ENCODE measurements around the gene MKRN2OS. TPM values are rescaled to one million over a fixed set of nuclear protein-coding genes. Genes with fewer than 3 reads are reported as not detected.

The MKRN2OS gene
- total and polyA plus RNA-seq, 2 donors (not counting 1 experiment from before 2014, with no cell fraction given): not detected

DNA sequence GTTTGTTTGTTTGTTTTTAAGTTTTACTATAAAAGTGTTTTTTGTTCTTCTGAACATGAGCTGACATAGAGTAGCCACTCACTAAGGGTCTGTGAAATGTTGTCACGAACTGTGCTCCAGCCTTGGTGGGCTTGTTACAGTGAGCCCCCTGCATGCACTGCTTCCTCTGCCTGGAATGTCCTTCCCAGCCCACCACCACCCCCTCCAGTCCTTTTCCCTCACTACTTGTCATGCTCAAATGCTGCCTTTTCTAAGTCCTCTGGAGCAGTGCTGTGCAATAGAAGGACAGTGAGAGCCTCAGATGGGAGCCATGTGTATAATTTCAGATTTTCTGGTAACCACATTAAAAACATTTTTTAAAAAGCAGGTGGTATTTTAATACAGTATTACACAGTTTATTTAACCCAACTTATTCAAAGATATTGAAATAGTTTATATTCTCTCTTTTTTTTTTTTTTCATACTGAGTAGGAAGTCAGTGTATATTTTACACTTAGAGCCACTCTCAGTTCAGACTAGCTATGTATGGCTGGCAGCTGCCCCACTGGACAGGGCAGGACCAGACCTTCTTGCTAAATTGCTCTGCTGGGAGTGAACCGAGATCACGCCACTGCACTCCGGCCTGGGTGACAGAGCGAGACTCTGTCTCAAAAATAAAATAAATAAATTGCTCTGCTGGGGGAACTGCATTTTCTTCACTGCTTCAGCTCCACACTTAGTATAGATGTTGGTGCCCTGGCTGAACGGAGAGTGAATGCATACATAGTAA is 26.9 kb downstream of the MKRN2OS start:
- no peaks in the 10 kb centered on the region for H3K79me2 ChIP-seq (ENCODE audit: control insufficient read depth, insufficient read depth, low read length)
- no peak overlapping the region for H3K4me3 ChIP-seq (replicated peaks in 1 of 4; ENCODE audit: control extremely low read depth in 1 of 4, insufficient read depth in 1 of 4, low read depth in 3 of 4, low read length in 4 of 4)
- DNase-seq (ENCODE audit: low read depth in 2 of 2): no peak
- no peak overlapping the region for H3K4me2 ChIP-seq (ENCODE audit: extremely low read depth, insufficient read depth, low read length)
- no peaks in the 10 kb centered on the region for H3K27me3 ChIP-seq (ENCODE audit: control insufficient read depth, insufficient read depth, low read length)
- H2AFZ ChIP-seq (ENCODE audit: low read length): no peak overlapping the region
- no peaks in the 10 kb centered on the region for H3K9me3 ChIP-seq (ENCODE audit: control insufficient read depth, insufficient read depth, low read depth, low read length)
- H3K36me3 ChIP-seq (ENCODE audit: control insufficient read depth, insufficient read depth, low read length): no peaks in the 10 kb centered on the region
- no peaks in the 10 kb centered on the region for H3K4me1 ChIP-seq (ENCODE audit: control insufficient read depth, extremely low read depth, insufficient read depth, low read length)
- no peak overlapping the region for H3K9ac ChIP-seq (ENCODE audit: insufficient read depth, low read length)
- H3K27ac ChIP-seq (ENCODE audit: insufficient read depth, low read length): no peak overlapping the region
- H4K20me1 ChIP-seq (ENCODE audit: control insufficient read depth, extremely low read depth, insufficient read depth, low read length): no peaks in the 10 kb centered on the region
- TF ChIP-seq, protein P1, sequence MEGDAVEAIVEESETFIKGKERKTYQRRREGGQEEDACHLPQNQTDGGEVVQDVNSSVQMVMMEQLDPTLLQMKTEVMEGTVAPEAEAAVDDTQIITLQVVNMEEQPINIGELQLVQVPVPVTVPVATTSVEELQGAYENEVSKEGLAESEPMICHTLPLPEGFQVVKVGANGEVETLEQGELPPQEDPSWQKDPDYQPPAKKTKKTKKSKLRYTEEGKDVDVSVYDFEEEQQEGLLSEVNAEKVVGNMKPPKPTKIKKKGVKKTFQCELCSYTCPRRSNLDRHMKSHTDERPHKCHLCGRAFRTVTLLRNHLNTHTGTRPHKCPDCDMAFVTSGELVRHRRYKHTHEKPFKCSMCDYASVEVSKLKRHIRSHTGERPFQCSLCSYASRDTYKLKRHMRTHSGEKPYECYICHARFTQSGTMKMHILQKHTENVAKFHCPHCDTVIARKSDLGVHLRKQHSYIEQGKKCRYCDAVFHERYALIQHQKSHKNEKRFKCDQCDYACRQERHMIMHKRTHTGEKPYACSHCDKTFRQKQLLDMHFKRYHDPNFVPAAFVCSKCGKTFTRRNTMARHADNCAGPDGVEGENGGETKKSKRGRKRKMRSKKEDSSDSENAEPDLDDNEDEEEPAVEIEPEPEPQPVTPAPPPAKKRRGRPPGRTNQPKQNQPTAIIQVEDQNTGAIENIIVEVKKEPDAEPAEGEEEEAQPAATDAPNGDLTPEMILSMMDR (conservative IDR thresholded peaks at IDR 0.05 in 1 of 2, IDR thresholded peaks at IDR 0.05 in 1 of 2; ENCODE audit: low read depth in 1 of 2, low read length in 2 of 2): no peak
- no peak for TF ChIP-seq EZH2 (IDR thresholded peaks at IDR 0.05; ENCODE audit: low read length, missing control alignments)

DNA sequence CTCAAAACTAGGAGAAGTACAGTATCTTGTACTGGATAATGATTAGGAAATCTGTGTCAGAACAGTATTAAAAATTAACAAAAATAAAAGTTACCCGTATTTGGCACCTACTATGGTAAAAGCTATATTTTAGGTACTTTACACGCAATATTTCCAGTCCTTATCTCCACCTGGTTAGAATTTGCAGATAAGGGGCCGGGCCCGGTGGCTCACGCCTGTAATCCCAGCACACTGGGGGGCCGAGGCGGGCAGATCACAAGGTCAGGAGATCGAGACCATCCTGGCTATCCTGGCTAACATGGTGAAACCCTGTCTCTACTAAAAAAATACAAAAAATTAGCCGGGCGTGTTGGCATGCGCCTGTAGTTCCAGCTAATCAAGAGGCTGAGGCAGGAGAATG is 28.4 kb downstream of the MKRN2OS start:
- Histone ChIP-seq H3K4me2 (ENCODE audit: extremely low read depth, insufficient read depth, low read length) (no peak overlapping the region), H3K36me3 (ENCODE audit: control insufficient read depth, insufficient read depth, low read length) (no peaks in the 10 kb centered on the region), H3K79me2 (ENCODE audit: control insufficient read depth, insufficient read depth, low read length) (no peaks in the 10 kb centered on the region), H3K9me3 (ENCODE audit: control insufficient read depth, insufficient read depth, low read depth, low read length) (no peaks in the 10 kb centered on the region), H3K4me1 (ENCODE audit: control insufficient read depth, extremely low read depth, insufficient read depth, low read length) (no peaks in the 10 kb centered on the region), H2AFZ (ENCODE audit: low read length) (no peak overlapping the region), H4K20me1 (ENCODE audit: control insufficient read depth, extremely low read depth, insufficient read depth, low read length) (no peaks in the 10 kb centered on the region), H3K4me3 (replicated peaks in 1 of 4; ENCODE audit: control extremely low read depth in 1 of 4, insufficient read depth in 1 of 4, low read depth in 3 of 4, low read length in 4 of 4) (no peak overlapping the region), H3K27me3 (ENCODE audit: control insufficient read depth, insufficient read depth, low read length) (no peaks in the 10 kb centered on the region), H3K27ac (ENCODE audit: insufficient read depth, low read length) (no peak overlapping the region), H3K9ac (ENCODE audit: insufficient read depth, low read length) (no peak overlapping the region)
- DNase-seq (ENCODE audit: low read depth in 2 of 2): no peak
- TF ChIP-seq, protein P1 (conservative IDR thresholded peaks at IDR 0.05 in 1 of 2, IDR thresholded peaks at IDR 0.05 in 1 of 2; ENCODE audit: low read depth in 1 of 2, low read length in 2 of 2): no peak
- no peak for TF ChIP-seq EZH2 (IDR thresholded peaks at IDR 0.05; ENCODE audit: low read length, missing control alignments)

DNA sequence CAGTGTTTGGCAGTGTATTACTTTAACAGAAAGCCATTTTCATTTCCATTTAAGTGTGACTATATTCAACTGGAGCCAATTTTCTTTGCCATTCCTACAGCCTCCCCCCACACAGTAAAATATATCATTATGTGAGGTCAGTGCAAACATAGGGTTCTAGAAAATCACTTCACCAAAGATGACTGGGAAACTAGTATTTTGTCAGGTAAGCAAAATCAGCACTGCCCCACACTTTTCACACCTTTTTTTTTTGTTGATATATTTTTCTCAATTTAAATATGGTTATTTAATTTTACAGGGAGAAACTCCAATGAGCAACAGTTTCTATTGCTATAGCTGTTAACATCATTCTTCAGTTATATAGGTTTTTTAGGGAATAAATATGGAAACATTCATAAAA is 29.7 kb downstream of the MKRN2OS start:
- H3K4me2 ChIP-seq (ENCODE audit: extremely low read depth, insufficient read depth, low read length): no peak overlapping the region
- no peak overlapping the region for H3K9ac ChIP-seq (ENCODE audit: insufficient read depth, low read length)
- H3K27me3 ChIP-seq (ENCODE audit: control insufficient read depth, insufficient read depth, low read length): no peaks in the 10 kb centered on the region
- no peaks in the 10 kb centered on the region for H3K9me3 ChIP-seq (ENCODE audit: control insufficient read depth, insufficient read depth, low read depth, low read length)
- H3K36me3 ChIP-seq (ENCODE audit: control insufficient read depth, insufficient read depth, low read length): no peaks in the 10 kb centered on the region
- H2AFZ ChIP-seq (ENCODE audit: low read length): no peak overlapping the region
- no peaks in the 10 kb centered on the region for H3K4me1 ChIP-seq (ENCODE audit: control insufficient read depth, extremely low read depth, insufficient read depth, low read length)
- no peak overlapping the region for H3K27ac ChIP-seq (ENCODE audit: insufficient read depth, low read length)
- no peaks in the 10 kb centered on the region for H4K20me1 ChIP-seq (ENCODE audit: control insufficient read depth, extremely low read depth, insufficient read depth, low read length)
- TF ChIP-seq EZH2 (IDR thresholded peaks at IDR 0.05; ENCODE audit: low read length, missing control alignments): no peak
- TF ChIP-seq, protein P1 (conservative IDR thresholded peaks at IDR 0.05 in 1 of 2, IDR thresholded peaks at IDR 0.05 in 1 of 2; ENCODE audit: low read depth in 1 of 2, low read length in 2 of 2): no peak
- H3K4me3 ChIP-seq (replicated peaks in 1 of 4; ENCODE audit: control extremely low read depth in 1 of 4, insufficient read depth in 1 of 4, low read depth in 3 of 4, low read length in 4 of 4): no peak overlapping the region
- no peaks in the 10 kb centered on the region for H3K79me2 ChIP-seq (ENCODE audit: control insufficient read depth, insufficient read depth, low read length)
- DNase-seq (ENCODE audit: low read depth in 2 of 2): no peak
